K562 (cell line): ENCODE measurements around the gene INTS1. TPM values are rescaled to one million over a fixed set of nuclear protein-coding genes. Genes with fewer than 3 reads are reported as not detected.

Experiments
- ATAC-seq: fragments of 200-7000 bp; cut with Tn5 transposase; 3 replicates; pipeline ENCODE4 v1.9.1; 2020; ENCODE audit warnings: moderate library complexity
- BruUV-seq: library from RNA; stranded (reverse); fragments of 400-500 nt; replicated peaks from 2 replicates; lab custom pipeline; 2021; lab: Mats Ljungman, UMichigan
- CTCF ChIA-PET: fragments of 300-600 bp; formaldehyde crosslinking; extraction: SDS; loops from one replicate; lab custom pipeline; 2021; ENCODE audit warnings: low intra/inter-chr PET ratio; lab: Yijun Ruan, JAX
- POLR2A ChIA-PET: fragments of 300-600, 350-650 bp; sonication (Branson Sonifier 250); formaldehyde crosslinking; extraction: SDS; loops from one replicate; lab custom pipeline; 2021; ENCODE audit warnings: antibody characterized with exemption, inconsistent platforms; lab: Yijun Ruan, JAX
- DNase-seq, 4 experiments: peaks; one replicate each; pipeline versions ENCODE4 v3.0.0 to v3.0.0-alpha.2; 2011 to 2018; ENCODE audit warnings: low spot score in 3 of 4, mixed read lengths in 3 of 4; ENCODE audit errors: extremely low read depth in 1 of 4
- FAIRE-seq: peaks from 2 replicates; lab custom pipeline; 2011; peaks lifted over from hg19 to GRCh38; lab: Jason Lieb, UNC
- H2AFZ ChIP-seq: 2 replicates; pipeline ENCODE4 v1.6.0; 2011; ENCODE audit warnings: low read depth, low read length, control low read depth, inconsistent platforms
- H3K27ac ChIP-seq: fragments of 200-600 bp; 3 replicates; pipeline ENCODE4 v1.8.0; 2011; ENCODE audit warnings: low read depth, mild to moderate bottlenecking, control low read depth, inconsistent platforms, low read length, moderate library complexity, mixed read lengths; ENCODE audit errors: extremely low read depth
- H3K27me3 ChIP-seq, 2 experiments: fragments of 300-600 bp in 1 of 2; 2 replicates in 1 of 2; 3 replicates in 1 of 2; pipeline versions ENCODE4 v1.6.0 to v1.8.0; 2011; ENCODE audit warnings: inconsistent platforms in 2 of 2, low read length in 2 of 2, mild to moderate bottlenecking in 1 of 2, mixed read lengths in 1 of 2, moderate library complexity in 1 of 2; ENCODE audit not compliant: control insufficient read depth in 2 of 2, insufficient read depth in 2 of 2
- H3K36me3 ChIP-seq: fragments of 300-600 bp; 3 replicates; pipeline ENCODE4 v1.8.0; 2011; ENCODE audit warnings: mild to moderate bottlenecking, low read length, inconsistent platforms; ENCODE audit not compliant: control insufficient read depth, insufficient read depth
- H3K4me1 ChIP-seq, 2 experiments: fragments of 200-600 bp in 1 of 2; replicated peaks in 1 of 2; 2 replicates in 1 of 2; 3 replicates in 1 of 2; pipeline versions ENCODE4 v1.5.1 to v1.8.0; 2011; ENCODE audit warnings: inconsistent platforms in 2 of 2, low read length in 2 of 2, mild to moderate bottlenecking in 1 of 2, mixed read lengths in 1 of 2, moderate library complexity in 1 of 2; ENCODE audit not compliant: control insufficient read depth in 2 of 2, insufficient read depth in 2 of 2
- H3K4me2 ChIP-seq: 2 replicates; pipeline ENCODE4 v1.6.1; 2011; ENCODE audit warnings: low read length, control low read depth, inconsistent platforms, mixed read lengths; ENCODE audit not compliant: insufficient read depth
- H3K4me3 ChIP-seq: fragments of 200-600 bp; sonication (generic), shearing (Covaris generic); 2 replicates; pipeline ENCODE4 v1.5.1; 2016; ENCODE audit warnings: control low read depth, inconsistent platforms
- H3K79me2 ChIP-seq: fragments of 200-600 bp; 3 replicates; pipeline ENCODE4 v1.8.0; 2011; ENCODE audit warnings: low read length, inconsistent platforms; ENCODE audit not compliant: control insufficient read depth, insufficient read depth
- H3K9ac ChIP-seq, 2 experiments: 2 replicates each; pipeline versions ENCODE4 v1.6.0 to v1.6.1; 2011; ENCODE audit warnings: low read depth in 2 of 2, low read length in 2 of 2, control low read depth in 1 of 2, inconsistent platforms in 1 of 2, mild to moderate bottlenecking in 1 of 2, mixed read lengths in 1 of 2; ENCODE audit not compliant: insufficient read depth in 1 of 2
- H3K9me1 ChIP-seq: one replicate; pipeline ENCODE4 v1.6.0; 2011; ENCODE audit warnings: inconsistent platforms, mild to moderate bottlenecking, low read length, moderate library complexity; ENCODE audit not compliant: control insufficient read depth, insufficient read depth
- H3K9me3 ChIP-seq: replicated peaks from 2 replicates; pipeline ENCODE4 v1.5.1; 2011; ENCODE audit warnings: low read depth, low read length, inconsistent platforms; ENCODE audit not compliant: control insufficient read depth, insufficient read depth
- H4K20me1 ChIP-seq: replicated peaks from 2 replicates; pipeline ENCODE4 v1.6.1; 2011; ENCODE audit warnings: low read length, inconsistent platforms, mixed read lengths; ENCODE audit not compliant: control insufficient read depth, insufficient read depth
- BHLHE40 ChIP-seq: IDR thresholded peaks from 2 replicates; pipeline ENCODE4 v1.6.1; 2011; ENCODE audit warnings: low read length, improper control_type of control experiment
- CREB1 ChIP-seq, 2 experiments: sonication (generic) in 1 of 2; formaldehyde crosslinking in 1 of 2; IDR thresholded peaks; 2 replicates each; pipeline versions ENCODE4 v1.6.1 to v1.8.0; 2012 to 2022; ENCODE audit warnings: inconsistent platforms in 1 of 2, mild to moderate bottlenecking in 1 of 2, missing genetic modification reagents in 1 of 2, moderate library complexity in 1 of 2
- CTCF ChIP-seq, 3 experiments: IDR thresholded peaks in 2 of 3; conservative IDR thresholded peaks in 1 of 3; 2 replicates each; pipeline ENCODE4 v1.5.1; 2011 to 2012; ENCODE audit warnings: low read length in 3 of 3, mild to moderate bottlenecking in 3 of 3, control low read depth in 2 of 3, improper control_type of control experiment in 1 of 3, inconsistent platforms in 1 of 3, low read depth in 1 of 3, mixed read lengths in 1 of 3, moderate library complexity in 1 of 3; ENCODE audit not compliant: insufficient read depth in 2 of 3
- MLLT1 ChIP-seq, 2 experiments: fragments of 450-650 bp; IDR thresholded peaks; 2 replicates each; pipeline ENCODE4 v1.6.1; 2016
- PREB ChIP-seq: sonication (generic); formaldehyde crosslinking; IDR thresholded peaks from 2 replicates; pipeline ENCODE4 v1.8.1; 2023; ENCODE audit warnings: mild to moderate bottlenecking, missing genetic modification reagents
- ZNF318 ChIP-seq, 2 experiments: fragments of 450-650 bp; IDR thresholded peaks; 2 replicates each; pipeline ENCODE4 v1.6.1; 2016; ENCODE audit warnings: mild to moderate bottlenecking in 2 of 2, borderline replicate concordance in 1 of 2, low read depth in 1 of 2, moderate library complexity in 1 of 2
- WGBS: fragments of 100-300 bp; shearing (Covaris generic); methylation state at CpG from one replicate; pipeline ENCODE4 v1.1.6; 2016; ENCODE audit warnings: low coverage, mixed read lengths; ENCODE audit not compliant: insufficient coverage; ENCODE audit errors: missing lambda C conversion rate; 5-methylcytosine and 5-hydroxymethylcytosine counted together
- in situ Hi-C: fragments of 300-500 bp; cut with MboI; formaldehyde crosslinking; loops from 4 replicates; pipeline ENCODE4 v1.15.0; 2018; ENCODE audit warnings: inconsistent platforms, mixed read lengths
- intact Hi-C: fragments of 100-400 bp; cut with micrococcal nuclease; formaldehyde crosslinking; loops from 2 replicates; pipeline ENCODE4 v1.14.2; 2022
- polyA plus RNA-seq, 8 experiments: library from polyadenylated mRNA; depleted of rRNA in 4 of 8; stranded (reverse) in 5 of 8; unstranded in 3 of 8; fragments of >200 nt; fragmentation: Nextera tagmentation in 2 of 8; fragmentation: Illumina TruSeq in 1 of 8; extraction: Ambion mirVana in 2 of 8; extraction: Trizol in 1 of 8; gene quantifications; 2 replicates each; pipeline versions ENCODE4 v1.2.1 to v1.2.3, GENCODE V29; 2011 to 2014; ENCODE audit warnings: inconsistent platforms in 1 of 8, missing spikeins in 1 of 8
- total RNA-seq, 7 experiments: library from RNA; depleted of rRNA in 6 of 7; stranded (reverse); fragments of >200 nt in 6 of 7; fragmentation: Illumina TruSeq in 2 of 7; extraction: Trizol in 2 of 7; gene quantifications; 2 replicates each; pipeline versions ENCODE4 v1.2.1 to v1.2.3, GENCODE V29; 2011 to 2021; ENCODE audit warnings: low replicate concordance in 1 of 7

Gene INTS1
- total and polyA plus RNA-seq, 9 of the 15 experiments (the other 6 are each of a cell fraction or from before 2014, with no cell fraction given) = 0.34 to 119 (median 18.5) TPM

- FAIRE-seq (no peak), ATAC-seq (peak; percentile 72), DNase-seq (peak in 1 of 4 experiments; percentile 34)
- no peak overlapping the region for H3K4me2 ChIP-seq
- 40% methylated on average over 27 of the region's 27 CpGs for WGBS
- no peak overlapping the region for H3K4me3 ChIP-seq
- in situ Hi-C loops (no loop called here), intact Hi-C loops (no loop called here)
- no peaks in the 10 kb centered on the region for H4K20me1 ChIP-seq
- no TSS peak for BruUV-seq
- H3K36me3 ChIP-seq = no peaks in the 10 kb centered on the region
- peaks cover 0 to 13% of the 10 kb centered on the region in 2 experiments; a peak in 2 of 5 replicates for H3K4me1 ChIP-seq
- ChIA-PET CTCF (no interaction called here), POLR2A (no interaction called here)
- no peak overlapping the region for H3K27ac ChIP-seq
- peak overlapping the region; percentile 40 for H2AFZ ChIP-seq
- no peaks in the 10 kb centered on the region for H3K79me2 ChIP-seq
- H3K9ac ChIP-seq = no peak overlapping the region; a peak in 1 of 4 replicates
- H3K27me3 ChIP-seq = peaks cover 14 to 42% of the 10 kb centered on the region in 2 experiments; a peak in 3 of 5 replicates
- peaks cover 6% of the 10 kb centered on the region for H3K9me3 ChIP-seq
- H3K9me1 ChIP-seq = no peaks in the 10 kb centered on the region
- TF ChIP-seq PREB (CRISPR knock-in tag) (no peak), ZNF318 (IDR thresholded peaks at IDR 0.05; ENCODE audit: borderline replicate concordance in 1 of 2, low read depth in 1 of 2) (peak in 1 of 2 experiments; percentile 79; a peak in 2 of 4 replicates), MLLT1 (IDR thresholded peaks at IDR 0.05) (peak in 1 of 2 experiments; percentile 67; a peak in 1 of 4 replicates), CREB1 (IDR thresholded peaks at IDR 0.05) (peak; percentile 62), CREB1 (CRISPR knock-in tag; IDR thresholded peaks at IDR 0.05) (peak; percentile 63; the same call in 1 of the 2 replicates), BHLHE40 (peak; percentile 74), CTCF (IDR thresholded peaks at IDR 0.05 in 2 of 3, conservative IDR thresholded peaks at IDR 0.05 in 1 of 3; ENCODE audit: insufficient read depth in 2 of 3, low read depth in 1 of 3, low read length in 3 of 3) (0 out of 6 replicates have a peak, but pooled peaks of 1 of the 3 experiments have one; percentile 7)
Observed at GRCh38 chr7:1520539-1521234, 16.5 kb upstream of the INTS1 start.
